CD14-positive monocyte (primary cell): Measurements from ENCODE around the gene HES6. TPM values are rescaled to one million over a fixed set of nuclear protein-coding genes. Genes with fewer than 3 reads are reported as not detected.
A peak's percentile ranks its signal among the peaks of the same experiment; 100 is the strongest.

Experiments used
- DNase-seq, 3 donors: peaks; one replicate each; pipeline ENCODE4 v3.0.0-alpha.2; 2011 to 2022
- H2AFZ ChIP-seq: 2 replicates; pipeline ENCODE4 v1.6.0; 2012; ENCODE audit warnings: mild to moderate bottlenecking, low read depth, low read length, inconsistent platforms; ENCODE audit not compliant: insufficient read depth, poor library complexity, severe bottlenecking
- H3K27ac ChIP-seq, 2 donors: 1 replicate in 1 of 2; 2 replicates in 1 of 2; pipeline ENCODE4 v1.5.1; 2012 to 2013; ENCODE audit warnings: low read length in 2 of 2, control low read depth in 1 of 2, inconsistent platforms in 1 of 2, low read depth in 1 of 2, mild to moderate bottlenecking in 1 of 2
- H3K27me3 ChIP-seq, 2 donors: one replicate each; pipeline versions ENCODE4 v1.6.0 to v1.6.1; 2011 to 2013; ENCODE audit warnings: low read length in 2 of 2; ENCODE audit not compliant: control insufficient read depth in 2 of 2, insufficient read depth in 2 of 2
- H3K36me3 ChIP-seq, 2 donors: replicated peaks in 1 of 2; 1 replicate in 1 of 2; 2 replicates in 1 of 2; pipeline versions ENCODE4 v1.5.1 to v1.6.1; 2012 to 2013; ENCODE audit warnings: low read length in 2 of 2, control low read depth in 1 of 2, inconsistent platforms in 1 of 2, mild to moderate bottlenecking in 1 of 2; ENCODE audit not compliant: insufficient read depth in 2 of 2, control insufficient read depth in 1 of 2
- H3K4me1 ChIP-seq, 2 donors: 1 replicate in 1 of 2; 2 replicates in 1 of 2; pipeline versions ENCODE4 v1.5.1 to v1.6.1; 2012 to 2013; ENCODE audit warnings: low read length in 2 of 2, control low read depth in 1 of 2, inconsistent platforms in 1 of 2, mild to moderate bottlenecking in 1 of 2, moderate library complexity in 1 of 2; ENCODE audit not compliant: insufficient read depth in 2 of 2, control insufficient read depth in 1 of 2
- H3K4me2 ChIP-seq: replicated peaks from 2 replicates; pipeline ENCODE3; 2012; ENCODE audit warnings: low read length, moderate library complexity, mild to moderate bottlenecking; ENCODE audit not compliant: poor library complexity, severe bottlenecking; ENCODE audit errors: extremely low read depth
- H3K4me3 ChIP-seq, 3 experiments: fragments of 200-600 bp in 1 of 3; sonication (generic) in 1 of 3; replicated peaks in 1 of 3; 1 replicate in 2 of 3; 2 replicates in 1 of 3; pipeline ENCODE4 v1.5.1; 2011 to 2013; ENCODE audit warnings: low read length in 3 of 3, mild to moderate bottlenecking in 3 of 3, control low read depth in 2 of 3, low read depth in 2 of 3, inconsistent platforms in 1 of 3, moderate library complexity in 1 of 3
- H3K79me2 ChIP-seq: 2 replicates; pipeline ENCODE4 v1.6.0; 2012; ENCODE audit warnings: mild to moderate bottlenecking, control low read depth, inconsistent platforms, low read length, moderate library complexity; ENCODE audit not compliant: insufficient read depth
- H3K9ac ChIP-seq: 2 replicates; pipeline ENCODE4 v1.6.0; 2017; ENCODE audit warnings: low read length, mild to moderate bottlenecking; ENCODE audit not compliant: insufficient read depth, poor library complexity, severe bottlenecking
- H3K9me3 ChIP-seq, 2 donors: replicated peaks in 1 of 2; 1 replicate in 1 of 2; 2 replicates in 1 of 2; pipeline versions ENCODE4 v1.5.1 to v1.6.1; 2012 to 2013; ENCODE audit warnings: low read length in 2 of 2, control low read depth in 1 of 2; ENCODE audit not compliant: control insufficient read depth in 1 of 2, insufficient read depth in 1 of 2
- H4K20me1 ChIP-seq: 2 replicates; pipeline ENCODE4 v1.6.0; 2012; ENCODE audit warnings: mild to moderate bottlenecking, low read length, control low read depth, moderate library complexity; ENCODE audit not compliant: insufficient read depth
- H3K27ac Mint-ChIP-seq, 7 donors: one replicate each; pipeline ENCODE4 v1.8.0; 2020; ENCODE audit warnings: mild to moderate bottlenecking in 7 of 7, mixed read lengths in 7 of 7, moderate library complexity in 6 of 7, inconsistent platforms in 2 of 7
- H3K27me3 Mint-ChIP-seq, 3 donors: one replicate each; pipeline ENCODE4 v1.8.0; 2021 to 2022; ENCODE audit warnings: low read depth in 3 of 3, mild to moderate bottlenecking in 3 of 3, mixed read lengths in 3 of 3, moderate library complexity in 3 of 3, inconsistent platforms in 1 of 3
- H3K36me3 Mint-ChIP-seq, 2 donors: one replicate each; pipeline ENCODE4 v1.8.0; 2020; ENCODE audit warnings: mixed read lengths in 2 of 2, inconsistent platforms in 1 of 2, mild to moderate bottlenecking in 1 of 2
- H3K4me1 Mint-ChIP-seq: one replicate; pipeline ENCODE4 v1.8.0; 2020; ENCODE audit warnings: mild to moderate bottlenecking, mixed read lengths
- H3K4me3 Mint-ChIP-seq, 2 donors: one replicate each; pipeline ENCODE4 v1.8.0; 2020; ENCODE audit warnings: mild to moderate bottlenecking in 2 of 2, mixed read lengths in 2 of 2, moderate library complexity in 1 of 2
- H3K9me3 Mint-ChIP-seq, 7 donors: one replicate each; pipeline ENCODE4 v1.8.0; 2020 to 2022; ENCODE audit warnings: mixed read lengths in 7 of 7, mild to moderate bottlenecking in 6 of 7, moderate library complexity in 6 of 7, inconsistent platforms in 2 of 7
- CTCF ChIP-seq: fragments of 200-600 bp; IDR thresholded peaks from one replicate; pipeline ENCODE4 v1.8.0; 2022; ENCODE audit warnings: antibody characterized with exemption, mild to moderate bottlenecking
- WGBS: methylation state at CpG from one replicate; pipeline ENCODE4 v1.1.5; 2013; ENCODE audit warnings: missing lambda C conversion rate; ENCODE audit not compliant: insufficient coverage; 5-methylcytosine and 5-hydroxymethylcytosine counted together
- intact Hi-C, 2 donors: fragments of 100-400 bp; cut with micrococcal nuclease; formaldehyde crosslinking; loops; one replicate each; pipeline versions ENCODE4 v1.15.0 to v1.15.1; 2023
- polyA plus RNA-seq, 3 donors: library from polyadenylated mRNA; depleted of rRNA in 1 of 3; unstranded in 2 of 3; stranded (reverse) in 1 of 3; fragments of 300-500 nt in 2 of 3; fragments of >200 nt in 1 of 3; fragmentation: Illumina TruSeq in 2 of 3; gene quantifications; 1 replicate in 2 of 3; 2 replicates in 1 of 3; pipeline ENCODE4 v1.2.3, GENCODE V29; 2012 to 2021

Gene HES6
- polyA plus RNA-seq, 3 donors: 2.1 to 4.0 (median 2.8) TPM

DNA sequence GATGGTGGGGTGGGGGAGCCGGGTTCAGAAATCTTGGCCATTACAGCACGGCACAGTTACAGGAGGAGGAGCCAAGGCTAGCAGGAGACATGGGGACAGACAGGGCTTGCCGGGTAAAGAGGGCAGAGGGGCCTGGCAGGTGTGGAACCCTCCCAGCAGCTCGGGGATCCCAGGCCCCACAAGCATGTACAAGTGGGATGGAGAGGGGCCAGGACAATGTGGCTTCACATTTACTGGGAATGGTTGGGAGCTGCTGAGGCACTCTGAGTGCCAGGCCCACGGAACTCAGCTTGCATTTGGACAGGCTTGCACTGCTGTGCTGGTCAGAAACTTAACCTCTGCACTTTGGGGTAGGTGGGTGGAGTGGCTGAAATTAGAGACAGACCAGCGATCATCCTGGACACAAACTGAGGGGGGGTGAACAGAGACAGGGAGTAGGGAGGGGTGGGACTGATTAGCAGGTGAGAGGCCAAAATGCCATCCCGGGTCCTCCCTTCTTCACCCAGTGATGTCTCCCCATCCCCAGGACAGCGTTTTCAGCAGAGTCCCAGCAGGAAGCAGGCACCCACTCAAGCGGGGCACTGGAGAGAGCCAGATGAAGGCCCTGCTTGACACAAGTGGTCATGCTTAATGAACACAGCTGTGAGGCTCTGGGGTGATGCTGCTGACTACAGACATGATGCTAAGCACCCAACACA lies 38.9 kb upstream of the HES6 start:
- H3K4me3 Mint-ChIP-seq: no peak overlapping the region
- no peaks in the 10 kb centered on the region for H3K27me3 Mint-ChIP-seq
- TF ChIP-seq CTCF: no peak
- WGBS: 96% methylated on average over 6 of the region's 9 CpGs
- peaks cover 4 to 5% of the 10 kb centered on the region in 2 donors for H3K4me1 ChIP-seq
- no peak for DNase-seq
- H3K4me1 Mint-ChIP-seq: peaks cover 15% of the 10 kb centered on the region
- H3K9me3 Mint-ChIP-seq: peaks cover 0 to 3% (median 0%) of the 10 kb centered on the region in 7 donors
- H3K36me3 ChIP-seq: peaks cover 34 to 40% of the 10 kb centered on the region in 2 donors
- peaks cover 43 to 54% of the 10 kb centered on the region in 2 donors for H3K36me3 Mint-ChIP-seq
- no peaks in the 10 kb centered on the region for H3K9me3 ChIP-seq
- H3K27ac ChIP-seq: no peak overlapping the region
- no peak overlapping the region for H3K4me2 ChIP-seq
- H3K27ac Mint-ChIP-seq: peak overlapping the region in 1 of 7 donors; percentile 76
- H4K20me1 ChIP-seq: peaks cover 61% of the 10 kb centered on the region
- H3K4me3 ChIP-seq: no peak overlapping the region
- intact Hi-C loops: no loop called here
- H2AFZ ChIP-seq: no peak overlapping the region
- H3K9ac ChIP-seq: no peak overlapping the region
- peaks cover 45% of the 10 kb centered on the region for H3K79me2 ChIP-seq
- no peaks in the 10 kb centered on the region for H3K27me3 ChIP-seq

GRCh38 chr2:238277695-238278094 lies 37.9 kb upstream of the HES6 start:
- Mint-ChIP-seq H3K4me3 (no peak overlapping the region), H3K36me3 (peaks cover 48 to 57% of the 10 kb centered on the region in 2 donors), H3K27ac (peak overlapping the region in 2 of 7 donors; percentile 51 to 87), H3K9me3 (peaks cover 0 to 3% (median 0%) of the 10 kb centered on the region in 7 donors), H3K4me1 (peaks cover 18% of the 10 kb centered on the region), H3K27me3 (no peaks in the 10 kb centered on the region)
- no peak overlapping the region for H3K9ac ChIP-seq
- no peaks in the 10 kb centered on the region for H3K27me3 ChIP-seq
- H3K9me3 ChIP-seq: no peaks in the 10 kb centered on the region
- no peak for TF ChIP-seq CTCF
- no peak overlapping the region for H3K4me2 ChIP-seq
- intact Hi-C loops: no loop called here
- H2AFZ ChIP-seq: no peak overlapping the region
- H3K4me3 ChIP-seq: no peak overlapping the region
- peaks cover 50% of the 10 kb centered on the region for H4K20me1 ChIP-seq
- peaks cover 34% of the 10 kb centered on the region for H3K79me2 ChIP-seq
- no peak overlapping the region for H3K27ac ChIP-seq
- peaks cover 39 to 46% of the 10 kb centered on the region in 2 donors for H3K36me3 ChIP-seq
- 99% methylated on average over 12 of the region's 15 CpGs for WGBS
- DNase-seq: no peak
- peaks cover 12 to 14% of the 10 kb centered on the region in 2 donors for H3K4me1 ChIP-seq
